Stimulated activated CD4-positive, alpha-beta T cell treated with anti-CD3 and anti-CD28 coated beads, Interleukin-2, amount 100 ng/mL, for 48 hours (primary cell): ENCODE results near the gene KSR2.
"Not testable (repeated sequence)": the region's sequence is repeated elsewhere in the genome, so short reads cannot be mapped to it uniquely, and the experiment has no call there.

Experiments
- DNase-seq, 2 donors: peaks; one replicate each; pipeline ENCODE4 v3.0.0-alpha.2; 2020

Gene KSR2

DNA sequence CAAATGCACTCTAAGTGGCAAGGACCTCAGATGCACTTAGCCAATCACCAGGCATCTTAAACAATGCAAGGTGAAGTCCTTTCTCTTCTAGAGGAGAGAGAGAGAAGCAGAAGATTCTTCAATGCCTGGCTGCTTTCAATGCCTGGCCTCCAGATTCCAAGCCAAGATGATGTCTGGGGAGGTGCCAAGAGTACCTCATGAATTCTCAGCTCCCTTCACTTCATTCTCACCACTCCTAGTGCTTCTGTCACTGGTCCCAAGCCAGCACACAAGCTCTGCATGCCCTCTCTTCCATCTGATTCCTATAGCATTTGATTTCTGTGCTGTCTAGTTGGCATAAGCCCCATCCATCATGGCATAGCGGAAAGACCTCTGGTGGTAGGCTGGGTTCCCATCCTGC is 225.0 kb downstream of the KSR2 start:
- no peak for DNase-seq

DNA sequence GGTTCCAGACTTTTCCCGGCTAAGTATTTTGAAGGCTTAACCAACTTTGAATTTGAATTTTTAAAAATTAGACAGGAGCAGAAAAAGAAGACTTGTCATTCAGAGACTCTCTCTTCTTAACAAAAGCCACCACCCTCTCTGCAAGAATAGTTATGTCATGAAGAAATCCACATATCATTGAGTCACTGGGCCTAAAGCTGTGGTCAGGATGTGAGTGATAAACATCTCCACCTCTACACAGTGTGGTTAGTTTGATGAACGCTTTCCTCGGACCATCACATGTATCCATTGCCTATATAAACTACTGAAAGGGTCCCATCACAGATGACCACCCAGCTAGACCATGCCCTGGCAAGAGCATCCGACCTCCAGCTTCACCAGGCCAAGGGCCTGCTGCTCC is 226.1 kb downstream of the KSR2 start:
- DNase-seq, result no peak

GRCh38 chr12:117738233-117738632 is 230.6 kb downstream of the KSR2 start:
- no peak for DNase-seq

GRCh38 chr12:117733549-117733805 is 235.3 kb downstream of the KSR2 start:
- DNase-seq, result no peak

GRCh38 chr12:117732761-117733548 is 235.8 kb downstream of the KSR2 start:
- no peak for DNase-seq

GRCh38 chr12:117731131-117731530 is 237.7 kb downstream of the KSR2 start:
- not testable (repeated sequence) for DNase-seq

DNA sequence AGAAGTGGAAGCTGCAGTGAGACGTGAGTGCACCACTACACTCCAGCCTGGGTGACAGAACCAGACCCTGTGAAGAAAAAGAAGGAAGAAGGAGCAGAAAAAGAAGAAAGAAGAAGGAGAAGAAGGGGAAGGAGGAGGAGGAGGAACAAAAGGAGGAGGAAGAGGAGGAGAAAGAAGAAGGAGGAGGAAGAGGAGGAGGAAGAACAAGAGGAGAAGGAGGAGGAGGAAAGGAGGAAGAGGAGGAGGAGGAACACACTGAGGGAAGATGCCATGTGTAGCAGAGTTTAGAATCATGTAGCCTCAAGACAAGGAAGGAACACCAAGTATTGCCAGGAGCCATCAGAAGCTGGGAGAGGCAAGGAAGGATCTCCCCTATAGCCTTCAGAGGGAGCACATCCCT is 241.5 kb downstream of the KSR2 start:
- DNase-seq, result no peak

- DNase-seq, result no peak
Observed at GRCh38 chr12:117724543-117724942, 244.2 kb downstream of the KSR2 start.

GRCh38 chr12:117718559-117718958 is 250.2 kb downstream of the KSR2 start:
- no peak for DNase-seq

- DNase-seq, result no peak
Observed at GRCh38 chr12:117718141-117718540, 250.6 kb downstream of the KSR2 start.

GRCh38 chr12:117714203-117714602 is 254.6 kb downstream of the KSR2 start:
- no peak for DNase-seq

DNA sequence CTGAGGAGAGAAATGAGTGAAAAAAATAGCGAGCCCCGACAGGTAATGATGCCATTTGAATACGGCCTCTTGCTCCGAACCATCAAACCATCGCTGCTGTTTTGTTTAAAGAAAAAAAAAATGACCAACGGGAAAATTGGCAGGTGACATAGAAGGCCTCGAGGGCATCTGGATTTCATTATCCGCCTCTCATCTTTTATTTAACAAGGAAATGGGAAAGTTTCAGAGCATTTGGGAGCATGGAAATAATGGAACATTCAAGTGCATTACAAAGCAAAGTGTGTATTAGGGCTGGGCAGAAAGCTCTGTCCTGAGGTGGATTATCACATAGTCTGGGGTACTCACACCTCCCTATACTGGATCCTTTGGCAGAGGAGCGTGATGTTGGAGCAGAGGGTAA is 258.7 kb downstream of the KSR2 start:
- no peak for DNase-seq

GRCh38 chr12:117707861-117708260 is 260.9 kb downstream of the KSR2 start:
- no peak for DNase-seq

DNA sequence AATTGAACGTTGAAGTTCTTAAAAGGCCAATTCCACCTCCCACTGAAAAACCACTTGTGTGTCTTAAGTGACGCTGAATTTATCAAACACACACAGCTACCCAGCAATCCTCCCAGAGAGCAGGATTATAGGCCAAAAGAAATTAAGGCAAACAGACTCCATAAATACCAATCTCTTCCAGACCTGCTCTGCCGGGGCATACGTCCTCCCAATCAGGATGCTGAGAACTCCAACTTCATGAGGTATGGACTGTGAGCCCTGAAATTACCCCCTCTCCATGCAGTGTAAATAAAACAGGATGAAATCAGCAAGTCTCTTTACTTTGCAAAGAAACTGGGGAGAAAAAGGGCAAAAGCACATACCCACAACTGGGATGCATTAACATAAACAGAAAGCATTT is 265.2 kb downstream of the KSR2 start:
- DNase-seq, result no peak

GRCh38 chr12:117702741-117703140 is 266.0 kb downstream of the KSR2 start:
- DNase-seq, result no peak

DNA sequence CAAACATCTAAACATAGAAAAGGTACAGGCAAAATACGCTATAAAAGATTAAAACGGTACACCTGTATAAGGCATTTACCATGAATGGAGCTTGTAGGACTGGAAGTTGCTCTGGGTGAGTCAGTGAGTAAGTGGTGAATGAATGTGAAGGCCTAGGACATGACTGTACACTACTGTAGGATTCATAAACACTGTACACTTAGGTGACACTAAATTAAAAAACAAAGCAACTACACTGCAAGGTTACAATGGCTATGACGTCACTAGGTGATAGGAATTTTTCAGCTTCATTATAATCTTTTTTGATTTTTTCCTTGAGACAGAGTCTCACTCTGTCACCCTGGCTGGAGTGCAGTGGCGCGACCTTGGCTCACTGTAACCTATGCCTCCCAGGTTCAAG is 269.2 kb downstream of the KSR2 start:
- no peak for DNase-seq

DNA sequence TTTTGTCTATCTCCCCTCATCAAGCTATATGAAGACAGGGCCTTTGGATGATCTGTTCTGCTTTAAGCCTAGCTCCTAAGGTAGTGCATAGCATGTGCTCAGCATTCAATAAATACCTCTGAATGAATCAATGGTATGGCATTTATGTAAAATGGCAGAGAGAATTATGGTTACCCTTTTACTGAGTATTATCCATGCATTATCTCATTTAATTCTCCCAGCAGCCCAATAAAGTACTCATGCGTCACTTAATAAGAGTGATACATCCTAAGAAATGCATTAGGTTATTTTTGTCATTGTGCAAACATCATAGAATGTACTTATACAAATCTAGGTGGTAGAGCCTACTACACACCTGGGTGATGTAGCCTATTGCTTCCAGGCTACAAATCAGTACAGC is 269.7 kb downstream of the KSR2 start:
- DNase-seq, result no peak

- DNase-seq, result no peak
Observed at GRCh38 chr12:117695956-117696355, 272.8 kb downstream of the KSR2 start.

GRCh38 chr12:117692512-117692911 is 276.3 kb downstream of the KSR2 start:
- DNase-seq, result no peak

GRCh38 chr12:117689857-117690256 is 278.9 kb downstream of the KSR2 start:
- no peak for DNase-seq

DNA sequence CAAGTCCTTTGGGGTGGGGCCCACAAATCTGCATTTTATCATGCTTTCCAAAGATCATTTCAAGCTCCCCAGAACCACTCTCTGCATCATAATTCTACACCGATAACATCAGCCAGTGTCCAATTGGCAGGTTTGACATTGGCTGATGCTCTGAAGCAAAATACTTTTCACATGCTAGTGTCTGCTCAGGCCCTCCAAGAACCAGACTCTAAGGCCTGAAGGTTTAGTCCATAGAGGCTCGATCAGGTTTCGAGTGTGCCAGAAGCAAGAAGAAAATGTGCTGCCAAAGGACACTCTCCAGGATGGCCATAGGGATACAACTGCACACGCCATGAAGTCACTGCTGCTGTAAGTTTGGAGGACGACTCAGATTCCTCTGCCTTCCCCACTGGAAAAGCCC is 280.3 kb downstream of the KSR2 start:
- no peak for DNase-seq

GRCh38 chr12:117686911-117687377 is 281.8 kb downstream of the KSR2 start:
- DNase-seq, result no peak

DNA sequence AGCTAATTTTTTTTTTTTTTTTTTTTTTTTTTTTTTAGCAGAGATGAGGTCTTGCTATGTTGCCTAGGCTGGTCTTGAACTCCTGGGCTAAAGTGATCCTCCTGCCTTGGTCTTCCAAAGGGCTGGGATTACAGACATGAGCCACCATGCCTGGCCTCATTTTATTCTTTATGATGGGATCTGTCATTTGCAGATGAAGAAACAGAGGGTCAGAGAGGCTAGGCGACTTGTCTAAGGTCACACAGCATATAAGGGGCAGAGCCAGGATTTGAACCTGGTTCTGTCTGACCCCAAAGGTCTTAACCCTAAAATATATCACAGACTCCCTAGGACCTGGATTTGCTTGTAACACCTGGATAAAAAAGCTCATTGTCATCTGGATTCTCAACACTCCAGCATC is 282.6 kb downstream of the KSR2 start:
- DNase-seq, result no peak

- no peak for DNase-seq
Observed at GRCh38 chr12:117685110-117685926, 283.5 kb downstream of the KSR2 start.

GRCh38 chr12:117684471-117684870 is 284.3 kb downstream of the KSR2 start:
- no peak for DNase-seq
